Stimulated activated naive CD4-positive, alpha-beta T cell treated with Interleukin-2 at 50 U/mL for 16 hours (primary cell): Measurements from ENCODE around the gene CFAP99.
A peak's percentile ranks its signal among the peaks of the same experiment; 100 is the strongest.
"Not testable (repeated sequence)": the region's sequence is repeated elsewhere in the genome, so short reads cannot be mapped to it uniquely, and the experiment has no call there.

Experiments used
- DNase-seq: peaks from one replicate; lab custom pipeline; 2025; lab: John Stamatoyannopoulos, UW

The CFAP99 gene

GRCh38 chr4:2449051-2449450 is 30.3 kb downstream of the CFAP99 start:
- DNase-seq, result no peak

GRCh38 chr4:2449511-2450392 is 31.0 kb downstream of the CFAP99 start:
- DNase-seq, result no peak

- no peak for DNase-seq
Observed at GRCh38 chr4:2450394-2451035, 31.8 kb downstream of the CFAP99 start.

- no peak for DNase-seq
Observed at GRCh38 chr4:2451036-2451520, 32.3 kb downstream of the CFAP99 start.

GRCh38 chr4:2451821-2452785 is 33.3 kb downstream of the CFAP99 start:
- DNase-seq, result no peak

- DNase-seq, result no peak
Observed at GRCh38 chr4:2457481-2458295, 38.9 kb downstream of the CFAP99 start.

GRCh38 chr4:2458546-2459491 is 40.1 kb downstream of the CFAP99 start:
- no peak for DNase-seq

- DNase-seq, result no peak
Observed at GRCh38 chr4:2459589-2460349, 41.0 kb downstream of the CFAP99 start.

GRCh38 chr4:2461246-2461960 is 42.6 kb downstream of the CFAP99 start:
- no peak for DNase-seq

- peak; percentile 46 for DNase-seq
Observed at GRCh38 chr4:2462218-2462991, 43.6 kb downstream of the CFAP99 start.

- DNase-seq, result no peak
Observed at GRCh38 chr4:2462992-2463762, 44.4 kb downstream of the CFAP99 start.

- DNase-seq, result no peak
Observed at GRCh38 chr4:2465032-2465431, 46.3 kb downstream of the CFAP99 start.

- not testable (repeated sequence) for DNase-seq
Observed at GRCh38 chr4:2465544-2465943, 46.8 kb downstream of the CFAP99 start.

- peak; percentile 98 for DNase-seq
Observed at GRCh38 chr4:2468456-2469191, 49.9 kb downstream of the CFAP99 start, which contains the start of gene RNF4. RNF4 (plus strand) TSS chr4:2469106; CDS start chr4:2490494, 21,388 bp downstream.

GRCh38 chr4:2469192-2469984 is 50.6 kb downstream of the CFAP99 start:
- DNase-seq, result peak; percentile 70
